AG10803 (cell line): ENCODE measurements around the gene CDSN.

Source experiments
- DNase-seq: peaks from one replicate; pipeline ENCODE4 v3.0.0; 2010; ENCODE audit warnings: low read depth
- H3K4me3 ChIP-seq: 2 replicates; pipeline ENCODE4 v1.5.1; 2011; ENCODE audit warnings: mild to moderate bottlenecking, low read length, control low read depth
- CTCF ChIP-seq: conservative IDR thresholded peaks from 2 replicates; pipeline ENCODE4 v1.5.1; 2011; ENCODE audit warnings: mild to moderate bottlenecking, low read length, control low read depth, inconsistent platforms

Gene CDSN

GRCh38 chr6:31131595-31131994, 11.3 kb upstream of the CDSN start:
- TF ChIP-seq CTCF: no peak

GRCh38 chr6:31130751-31131150, 10.5 kb upstream of the CDSN start:
- DNase-seq: no peak
- no peak overlapping the region for H3K4me3 ChIP-seq
- no peak for TF ChIP-seq CTCF

More at GRCh38 chr6:31131595-31131994, 11.3 kb upstream of the CDSN start:
- H3K4me3 ChIP-seq: no peak overlapping the region
- no peak for DNase-seq

- H3K4me3 ChIP-seq: no peak overlapping the region
- no peak for TF ChIP-seq CTCF
- DNase-seq: no peak
Observed at GRCh38 chr6:31129130-31129529, 8.9 kb upstream of the CDSN start.

GRCh38 chr6:31128093-31128676, 7.9 kb upstream of the CDSN start:
- TF ChIP-seq CTCF: peak; percentile 94
- peak; percentile 21 for DNase-seq
- no peak overlapping the region for H3K4me3 ChIP-seq

- no peak overlapping the region for H3K4me3 ChIP-seq
- no peak for TF ChIP-seq CTCF
- no peak for DNase-seq
Observed at GRCh38 chr6:31126396-31127175, 6.3 kb upstream of the CDSN start.

- DNase-seq: peak; percentile 88
- no peak overlapping the region for H3K4me3 ChIP-seq
Observed at GRCh38 chr6:31125586-31126363, 5.5 kb upstream of the CDSN start.

More at GRCh38 chr6:31125586-31126363, 5.5 kb upstream of the CDSN start:
- no peak for TF ChIP-seq CTCF
